IPS-20b (cell line): ENCODE data around the gene ACE.

ENCODE experiments used
- H3K27ac ChIP-seq: one replicate; pipeline ENCODE4 v1.5.1; 2013; ENCODE audit warnings: low read length
- H3K27me3 ChIP-seq: 2 replicates; pipeline ENCODE4 v1.6.1; 2013; ENCODE audit warnings: mild to moderate bottlenecking, low read length, inconsistent platforms; ENCODE audit not compliant: insufficient read depth
- H3K36me3 ChIP-seq: 2 replicates; pipeline ENCODE4 v1.6.1; 2013; ENCODE audit warnings: low read depth, mild to moderate bottlenecking, inconsistent platforms, low read length, moderate library complexity; ENCODE audit not compliant: insufficient read depth
- H3K4me1 ChIP-seq: 2 replicates; pipeline ENCODE4 v1.6.1; 2013; ENCODE audit warnings: mild to moderate bottlenecking, control low read depth, inconsistent platforms, low read length, moderate library complexity; ENCODE audit not compliant: insufficient read depth
- H3K4me3 ChIP-seq: 2 replicates; pipeline ENCODE4 v1.5.1; 2013; ENCODE audit warnings: mild to moderate bottlenecking, low read length, inconsistent platforms
- H3K9ac ChIP-seq: 2 replicates; pipeline ENCODE4 v1.6.1; 2013; ENCODE audit warnings: low read depth, mild to moderate bottlenecking, inconsistent platforms, low read length, moderate library complexity
- H3K9me3 ChIP-seq: 2 replicates; pipeline ENCODE4 v1.6.1; 2013; ENCODE audit warnings: mild to moderate bottlenecking, low read depth, low read length, inconsistent platforms; ENCODE audit not compliant: insufficient read depth

The ACE gene

GRCh38 chr17:63528183-63528582 is 51.3 kb downstream of the ACE start:
- Histone ChIP-seq H3K27me3 (peaks cover 22% of the 10 kb centered on the region), H3K9ac (no peak overlapping the region)

DNA sequence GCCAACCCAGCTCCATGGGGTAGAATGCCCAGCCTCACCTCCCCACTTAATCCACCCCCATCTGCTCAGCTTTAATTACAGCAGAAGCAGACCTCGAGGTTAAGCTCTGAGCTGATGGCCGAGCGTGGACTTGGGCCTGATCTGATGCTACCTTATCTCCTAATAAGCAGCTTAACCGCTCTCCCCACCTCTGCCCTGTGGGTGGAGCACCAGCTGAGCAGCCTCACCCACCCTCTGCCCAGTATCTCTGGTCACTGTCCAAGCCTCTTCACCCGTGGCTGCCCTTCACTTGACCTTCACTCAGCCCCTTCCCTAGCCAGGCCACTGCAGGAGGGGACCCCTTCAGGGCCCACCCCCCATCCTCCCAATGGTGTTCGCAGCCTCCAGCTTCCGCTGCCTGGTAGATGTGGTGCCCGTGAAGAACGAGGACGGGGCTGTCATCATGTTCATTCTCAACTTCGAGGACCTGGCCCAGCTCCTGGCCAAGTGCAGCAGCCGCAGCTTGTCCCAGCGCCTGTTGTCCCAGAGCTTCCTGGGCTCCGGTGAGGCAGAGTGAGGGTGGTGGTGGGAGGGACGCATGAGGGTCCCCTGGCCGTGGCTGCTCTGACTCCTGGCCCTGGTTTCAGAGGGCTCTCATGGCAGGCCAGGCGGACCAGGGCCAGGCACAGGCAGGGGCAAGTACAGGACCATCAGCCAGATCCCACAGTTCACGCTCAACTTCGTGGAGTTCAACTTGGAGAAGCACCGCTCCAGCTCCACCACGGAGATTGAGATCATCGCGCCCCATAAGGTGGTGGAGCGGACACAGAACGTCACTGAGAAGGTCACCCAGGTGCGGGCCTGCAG is 53.1 kb downstream of the ACE start:
- H3K9ac ChIP-seq, result no peak overlapping the region

More at GRCh38 chr17:63528183-63528582, 51.3 kb downstream of the ACE start:
- no peak overlapping the region for H3K4me3 ChIP-seq
- no peaks in the 10 kb centered on the region for H3K36me3 ChIP-seq
- H3K4me1 ChIP-seq, result peaks cover 6% of the 10 kb centered on the region; the same call in 1 of the 2 replicates
- H3K9me3 ChIP-seq, result no peaks in the 10 kb centered on the region
- no peak overlapping the region for H3K27ac ChIP-seq

GRCh38 chr17:63530557-63531021 is 53.7 kb downstream of the ACE start:
- Histone ChIP-seq H3K4me1 (peaks cover 6% of the 10 kb centered on the region; the same call in 1 of the 2 replicates), H3K27ac (no peak overlapping the region), H3K27me3 (0 out of 2 replicates have a peak, but pooled peaks cover under 1% of the 10 kb centered on the region), H3K9ac (no peak overlapping the region), H3K36me3 (no peaks in the 10 kb centered on the region), H3K4me3 (no peak overlapping the region), H3K9me3 (no peaks in the 10 kb centered on the region)

More for the DNA sequence above, 53.1 kb downstream of the ACE start:
- no peak overlapping the region for H3K27ac ChIP-seq
- H3K36me3 ChIP-seq, result no peaks in the 10 kb centered on the region
- H3K27me3 ChIP-seq, result peaks cover 7% of the 10 kb centered on the region; the same call in 1 of the 2 replicates
- peaks cover 6% of the 10 kb centered on the region; the same call in 1 of the 2 replicates for H3K4me1 ChIP-seq
- no peak overlapping the region for H3K4me3 ChIP-seq
- H3K9me3 ChIP-seq, result no peaks in the 10 kb centered on the region

- peaks cover 6% of the 10 kb centered on the region; the same call in 1 of the 2 replicates for H3K4me1 ChIP-seq
- no peak overlapping the region for H3K9ac ChIP-seq
- H3K9me3 ChIP-seq, result no peaks in the 10 kb centered on the region
- H3K4me3 ChIP-seq, result no peak overlapping the region
- H3K36me3 ChIP-seq, result no peaks in the 10 kb centered on the region
- no peaks in the 10 kb centered on the region for H3K27me3 ChIP-seq
- no peak overlapping the region for H3K27ac ChIP-seq
Observed at GRCh38 chr17:63531022-63531965, 54.4 kb downstream of the ACE start.

- Histone ChIP-seq H3K9me3 (no peaks in the 10 kb centered on the region), H3K36me3 (no peaks in the 10 kb centered on the region), H3K27ac (no peak overlapping the region), H3K4me1 (peaks cover 6% of the 10 kb centered on the region; the same call in 1 of the 2 replicates), H3K27me3 (peaks cover 18% of the 10 kb centered on the region), H3K9ac (no peak overlapping the region), H3K4me3 (no peak overlapping the region)
Observed at GRCh38 chr17:63533433-63534077, 56.7 kb downstream of the ACE start.

DNA sequence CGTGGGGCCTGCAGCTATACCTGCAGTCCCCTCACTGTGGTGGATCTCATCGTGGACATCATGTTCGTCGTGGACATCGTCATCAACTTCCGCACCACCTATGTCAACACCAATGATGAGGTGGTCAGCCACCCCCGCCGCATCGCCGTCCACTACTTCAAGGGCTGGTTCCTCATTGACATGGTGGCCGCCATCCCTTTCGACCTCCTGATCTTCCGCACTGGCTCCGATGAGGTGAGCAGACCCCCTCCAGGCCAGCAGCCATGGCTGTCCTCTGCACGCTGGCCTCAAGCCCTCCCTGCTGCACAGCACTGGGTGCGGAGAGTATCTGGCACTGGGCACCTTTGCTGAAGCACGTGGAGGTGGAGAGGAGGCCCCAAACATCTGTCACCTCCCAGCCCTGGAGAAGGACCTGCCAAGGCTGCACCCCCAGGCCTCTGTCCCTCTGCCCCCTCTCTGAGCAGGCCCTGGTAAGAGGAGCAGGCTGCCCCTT is 57.3 kb downstream of the ACE start:
- Histone ChIP-seq H3K4me1 (peaks cover 6% of the 10 kb centered on the region; the same call in 1 of the 2 replicates), H3K9ac (no peak overlapping the region), H3K36me3 (no peaks in the 10 kb centered on the region), H3K9me3 (no peaks in the 10 kb centered on the region), H3K27ac (no peak overlapping the region), H3K27me3 (peaks cover 24% of the 10 kb centered on the region), H3K4me3 (no peak overlapping the region)

DNA sequence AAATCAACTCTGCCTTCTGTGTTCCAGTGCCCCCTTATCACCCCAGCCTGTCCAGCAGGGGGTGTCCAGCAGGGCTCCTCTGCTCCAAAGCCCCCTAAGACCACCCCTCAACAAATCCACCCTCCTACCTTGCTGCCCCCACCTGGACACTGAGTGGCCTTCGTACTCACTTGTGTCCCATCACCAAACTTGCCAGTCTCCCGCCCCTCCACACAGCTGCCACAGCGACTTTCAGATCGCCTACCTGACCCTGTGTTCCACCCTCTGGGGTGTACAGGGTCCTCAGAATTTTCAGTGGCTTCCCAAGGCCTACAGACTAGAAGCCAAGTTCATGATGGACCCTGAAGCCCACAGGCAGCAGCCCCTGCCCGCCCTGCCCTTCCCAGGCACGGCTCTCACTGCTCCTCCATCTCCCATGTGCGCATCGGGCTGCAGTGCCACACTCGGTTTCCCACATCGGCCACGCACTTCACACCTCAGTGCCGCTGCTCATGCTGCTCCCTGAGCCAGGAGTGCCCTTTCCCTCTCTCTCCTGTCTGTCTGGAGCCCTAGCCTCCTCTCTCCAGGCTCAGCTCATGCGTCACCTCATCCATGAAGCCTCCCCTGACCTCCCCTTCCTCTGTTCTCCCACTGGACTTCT is 58.1 kb downstream of the ACE start:
- Histone ChIP-seq H3K27me3 (peaks cover 32% of the 10 kb centered on the region), H3K4me3 (no peak overlapping the region), H3K36me3 (no peaks in the 10 kb centered on the region), H3K27ac (no peak overlapping the region), H3K9ac (no peak overlapping the region), H3K9me3 (no peaks in the 10 kb centered on the region), H3K4me1 (peaks cover 6% of the 10 kb centered on the region; the same call in 1 of the 2 replicates)

GRCh38 chr17:63535640-63536039 is 58.8 kb downstream of the ACE start:
- H3K9me3 ChIP-seq, result no peaks in the 10 kb centered on the region
- H3K9ac ChIP-seq, result no peak overlapping the region
- no peaks in the 10 kb centered on the region for H3K36me3 ChIP-seq
- H3K27me3 ChIP-seq, result peaks cover 35% of the 10 kb centered on the region
- H3K4me3 ChIP-seq, result no peak overlapping the region
- peaks cover 6% of the 10 kb centered on the region; the same call in 1 of the 2 replicates for H3K4me1 ChIP-seq
- no peak overlapping the region for H3K27ac ChIP-seq

- no peak overlapping the region for H3K4me3 ChIP-seq
- H3K27ac ChIP-seq, result no peak overlapping the region
- no peaks in the 10 kb centered on the region for H3K9me3 ChIP-seq
- peaks cover 6% of the 10 kb centered on the region; the same call in 1 of the 2 replicates for H3K4me1 ChIP-seq
- H3K9ac ChIP-seq, result no peak overlapping the region
- no peaks in the 10 kb centered on the region for H3K36me3 ChIP-seq
- peaks cover 35% of the 10 kb centered on the region for H3K27me3 ChIP-seq
Observed at GRCh38 chr17:63537001-63537400, 60.1 kb downstream of the ACE start.

DNA sequence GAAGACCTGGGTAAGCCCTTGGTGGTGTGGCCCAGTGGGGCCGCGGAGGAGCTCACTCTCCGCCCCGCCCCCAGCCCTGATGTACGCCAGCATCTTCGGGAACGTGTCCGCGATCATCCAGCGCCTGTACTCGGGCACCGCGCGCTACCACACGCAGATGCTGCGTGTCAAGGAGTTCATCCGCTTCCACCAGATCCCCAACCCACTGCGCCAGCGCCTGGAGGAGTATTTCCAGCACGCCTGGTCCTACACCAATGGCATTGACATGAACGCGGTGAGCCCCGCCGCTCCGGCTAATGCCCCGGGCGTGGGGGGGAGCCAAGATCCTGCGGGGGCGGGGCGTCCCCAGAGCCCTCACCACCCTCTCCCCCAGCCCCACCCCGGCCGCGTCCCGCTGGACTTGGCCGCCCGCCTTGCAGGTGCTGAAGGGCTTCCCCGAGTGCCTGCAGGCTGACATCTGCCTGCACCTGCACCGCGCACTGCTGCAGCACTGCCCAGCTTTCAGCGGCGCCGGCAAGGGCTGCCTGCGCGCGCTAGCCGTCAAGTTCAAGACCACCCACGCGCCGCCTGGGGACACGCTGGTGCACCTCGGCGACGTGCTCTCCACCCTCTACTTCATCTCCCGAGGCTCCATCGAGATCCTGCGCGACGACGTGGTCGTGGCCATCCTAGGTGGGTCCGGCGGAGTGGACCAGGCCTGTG is 61.3 kb downstream of the ACE start:
- Histone ChIP-seq H3K27ac (no peak overlapping the region), H3K4me3 (peak overlapping the region; percentile 57; the same call in 1 of the 2 replicates), H3K9me3 (no peaks in the 10 kb centered on the region), H3K27me3 (peaks cover 35% of the 10 kb centered on the region), H3K4me1 (no peaks in the 10 kb centered on the region), H3K36me3 (no peaks in the 10 kb centered on the region), H3K9ac (no peak overlapping the region)
